HG02571 (cell line): Measurements from ENCODE around the gene CTNNA3.
"Not testable (repeated sequence)": the region's sequence is repeated elsewhere in the genome, so short reads cannot be mapped to it uniquely, and the experiment has no call there.

Source experiments
- ATAC-seq: cut with Tn5 transposase; IDR thresholded peaks from one replicate; pipeline ENCODE4 v1.9.1; 2021; ENCODE audit warnings: mild to moderate bottlenecking, moderate library complexity; ENCODE audit not compliant: unreplicated experiment

CTNNA3 gene

DNA sequence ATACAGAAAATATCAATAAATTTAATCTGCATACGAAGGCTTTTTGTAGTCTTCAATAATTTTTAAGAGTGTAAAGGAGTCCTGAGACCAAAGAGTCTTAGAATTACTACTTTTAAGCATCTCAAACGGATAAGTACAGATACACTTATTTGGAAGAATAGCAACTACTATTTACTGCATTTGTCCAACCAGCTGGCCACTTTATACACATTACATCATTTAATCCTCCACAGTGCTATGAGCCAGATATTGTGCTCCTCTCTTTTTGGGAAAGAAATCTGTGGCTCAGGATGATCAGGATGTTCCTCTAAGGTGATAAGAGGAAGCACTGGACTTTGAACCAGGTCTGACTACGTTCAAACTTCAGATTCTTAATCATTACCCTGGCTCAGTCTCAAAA is 1358.8 kb downstream of the CTNNA3 start:
- no peak for ATAC-seq

DNA sequence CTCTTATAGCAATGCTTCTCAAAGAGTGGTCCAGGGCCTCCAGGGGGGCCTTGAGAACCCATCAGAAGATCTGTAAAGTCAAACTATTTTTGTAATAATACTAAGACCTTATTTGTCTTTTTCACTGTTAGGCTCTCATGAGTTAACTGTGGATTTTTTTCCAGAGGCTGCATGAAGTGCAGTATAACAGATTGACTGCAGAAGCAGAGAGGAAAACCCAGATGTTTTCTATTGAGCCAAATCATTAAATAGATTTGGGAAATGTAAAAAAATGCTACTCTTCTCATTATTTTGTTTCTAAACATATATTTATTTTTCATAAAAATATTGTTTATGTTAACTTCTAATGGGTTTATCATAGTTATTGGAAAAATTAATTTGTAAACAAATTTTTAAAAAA is 1359.2 kb downstream of the CTNNA3 start:
- no peak for ATAC-seq

DNA sequence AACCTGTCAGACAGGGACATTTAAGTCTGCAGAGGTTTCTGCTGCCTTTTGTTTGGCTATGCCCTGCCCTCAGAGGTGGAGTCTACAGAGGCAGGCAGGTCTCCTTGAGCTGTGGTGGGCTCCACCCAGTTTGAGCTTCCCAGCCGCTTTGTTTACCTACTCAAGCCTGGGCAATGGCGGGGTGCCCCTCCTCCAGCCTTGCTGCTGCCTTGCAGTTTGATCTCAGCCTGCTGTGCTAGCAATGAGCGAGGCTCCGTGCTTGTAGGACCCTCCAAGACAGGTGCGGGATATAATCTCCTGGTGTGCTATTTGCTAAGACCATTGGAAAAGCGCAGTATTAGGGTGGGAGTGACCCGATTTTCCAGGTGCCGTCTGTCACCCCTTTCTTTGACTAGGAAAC is 1360.2 kb downstream of the CTNNA3 start:
- ATAC-seq, result not testable (repeated sequence)

DNA sequence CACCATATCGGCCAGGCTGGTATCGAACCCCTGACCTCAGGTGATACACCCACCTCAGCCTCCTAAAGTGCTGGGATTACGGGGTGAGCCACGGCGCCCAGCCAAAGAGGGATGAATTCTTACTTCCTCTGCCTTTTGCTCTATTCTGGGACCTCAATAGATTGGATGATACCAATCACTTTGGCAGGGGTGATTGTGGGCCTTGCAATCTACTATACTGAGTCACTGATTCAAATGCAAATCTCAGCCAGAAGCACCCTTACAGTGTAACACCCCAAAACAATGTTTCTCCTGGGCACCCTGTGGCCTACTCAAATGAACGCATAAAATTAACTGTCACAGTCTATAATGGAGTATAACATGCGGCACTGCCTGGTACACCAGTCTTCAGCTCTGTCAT is 1366.8 kb downstream of the CTNNA3 start:
- no peak for ATAC-seq

DNA sequence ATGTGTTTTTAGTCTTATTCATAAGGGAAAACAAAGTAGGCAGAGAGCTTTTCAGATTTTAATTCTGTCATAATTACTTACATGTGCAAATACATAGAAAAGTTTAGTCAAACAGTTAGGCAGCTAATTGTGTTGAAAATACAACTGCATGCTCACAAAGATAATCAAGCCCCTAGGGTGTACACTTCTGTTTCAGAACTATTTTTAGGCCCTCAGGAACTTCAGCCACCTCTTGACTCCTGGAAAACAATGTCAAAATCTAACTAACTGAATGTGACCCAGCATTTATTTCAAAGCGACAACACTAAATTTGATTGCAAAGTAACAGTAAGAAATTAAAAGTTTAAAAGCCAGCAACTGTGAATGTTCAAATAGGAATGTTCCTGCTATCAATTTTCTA is 1369.1 kb downstream of the CTNNA3 start:
- ATAC-seq, result no peak

DNA sequence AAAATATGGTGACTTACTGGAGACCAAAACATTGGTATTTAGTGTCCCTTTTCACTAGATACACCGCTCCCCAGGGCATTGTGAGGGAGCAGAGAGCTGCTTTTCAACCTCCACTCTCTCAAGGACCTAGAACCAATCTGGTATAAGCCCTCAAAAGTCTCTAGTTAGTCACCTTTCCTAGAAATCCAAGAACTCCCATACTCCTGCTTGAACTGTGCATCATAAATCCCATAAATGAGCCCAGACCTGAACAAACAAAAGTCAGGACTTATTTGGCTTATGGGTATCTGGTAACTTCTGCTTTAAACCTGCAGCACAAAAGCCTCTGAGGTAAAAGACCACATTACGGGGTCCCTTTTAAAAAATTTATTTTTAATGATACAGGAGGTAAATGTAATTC is 1373.2 kb downstream of the CTNNA3 start:
- no peak for ATAC-seq

DNA sequence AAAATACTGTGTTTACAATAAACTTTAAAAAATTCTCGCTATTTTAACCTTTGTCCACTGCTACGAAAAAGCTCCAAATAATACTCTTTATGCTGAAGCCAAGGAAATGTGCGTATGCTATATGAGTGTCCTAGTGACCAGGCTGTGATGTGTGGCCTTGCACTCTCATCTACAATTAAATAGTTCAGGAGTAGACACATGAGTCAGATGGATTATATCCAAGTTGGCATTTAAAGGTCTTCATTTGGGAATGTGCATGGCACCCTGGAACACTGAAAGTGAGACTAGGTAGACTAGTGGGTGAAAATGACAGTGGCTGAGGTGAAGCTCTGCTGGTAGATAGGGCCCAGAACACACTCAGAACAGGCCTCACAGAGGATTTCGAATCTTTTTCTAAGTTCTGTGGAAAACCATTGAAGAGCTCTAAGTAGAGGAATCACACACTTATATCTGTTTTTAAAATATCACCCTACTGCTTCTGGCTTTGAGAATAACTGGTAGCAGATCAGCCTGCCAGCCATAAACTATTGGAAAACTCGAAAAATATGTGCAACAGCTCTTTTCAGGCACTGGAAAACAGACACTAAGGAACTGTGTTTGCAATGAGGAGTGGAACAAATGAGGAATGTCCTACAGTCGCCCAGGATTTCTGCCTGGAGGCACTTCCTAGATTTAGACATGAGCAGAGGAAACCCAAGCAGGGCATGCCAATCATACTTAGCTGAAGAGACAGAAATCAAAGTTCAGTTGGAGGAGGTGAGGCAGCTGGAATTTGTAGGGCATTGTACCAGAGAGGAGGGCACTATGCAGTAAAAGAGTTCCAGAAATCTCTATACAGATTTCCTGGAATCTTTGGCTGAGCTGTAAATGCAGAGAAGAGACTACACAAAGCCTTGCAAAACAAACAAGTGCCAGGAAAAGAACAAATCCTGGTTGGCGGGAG is 1374.0 kb downstream of the CTNNA3 start:
- ATAC-seq, result no peak

DNA sequence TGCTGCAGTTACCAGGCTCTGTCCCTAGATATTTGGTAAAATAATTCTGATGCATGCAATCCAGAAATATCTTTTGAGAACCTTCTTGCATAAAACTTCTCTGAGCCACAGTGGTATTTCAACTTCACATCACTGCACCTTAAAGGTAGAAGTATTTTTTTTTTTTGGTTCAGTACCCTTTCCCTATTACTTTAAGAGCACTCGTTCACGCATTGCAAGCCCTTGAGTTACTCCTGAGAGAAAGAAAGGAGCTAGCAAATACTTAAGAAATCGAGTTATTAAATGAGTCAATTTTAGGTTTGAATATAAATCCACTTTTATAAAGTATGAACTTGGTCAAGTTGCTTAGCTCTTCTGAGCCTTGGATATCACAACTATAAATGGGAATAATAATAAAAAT is 1377.2 kb downstream of the CTNNA3 start:
- ATAC-seq, result no peak

DNA sequence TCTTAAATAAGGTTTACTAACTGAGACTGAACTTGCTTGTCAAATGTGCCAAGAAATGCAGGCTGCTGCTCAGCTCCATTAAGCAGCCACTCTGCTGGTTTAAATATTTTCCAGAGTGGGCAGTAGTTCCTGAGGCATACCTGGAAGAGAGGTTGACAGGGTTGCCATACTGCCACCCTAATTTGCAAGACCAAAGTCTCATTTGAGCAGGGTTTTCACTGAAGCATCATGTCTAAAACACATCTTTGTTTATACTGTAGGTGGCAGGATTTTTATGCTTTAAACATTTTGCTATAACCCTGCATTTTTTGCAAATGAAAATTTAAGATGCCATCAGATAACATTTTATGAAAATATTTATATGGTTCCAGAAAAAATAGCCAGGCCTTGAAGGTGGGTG is 1388.2 kb downstream of the CTNNA3 start:
- no peak for ATAC-seq

DNA sequence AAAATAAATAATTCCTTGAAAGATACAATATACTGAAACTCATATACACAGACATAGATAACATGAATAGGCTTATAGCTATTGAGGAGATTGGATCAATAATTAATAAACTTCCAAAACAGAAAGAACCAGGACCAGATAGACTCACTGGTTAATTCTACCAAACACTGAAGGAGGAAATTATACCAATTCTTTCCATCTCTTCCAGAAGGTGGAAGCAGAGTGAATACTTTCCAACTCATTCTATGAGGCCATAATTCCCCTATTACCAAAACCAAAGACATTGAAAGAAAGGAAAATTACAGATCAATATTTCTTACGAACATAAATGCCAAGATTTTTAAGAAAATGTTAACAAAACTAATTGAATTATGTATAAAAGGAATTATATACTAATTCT is 1394.9 kb downstream of the CTNNA3 start:
- no peak for ATAC-seq

DNA sequence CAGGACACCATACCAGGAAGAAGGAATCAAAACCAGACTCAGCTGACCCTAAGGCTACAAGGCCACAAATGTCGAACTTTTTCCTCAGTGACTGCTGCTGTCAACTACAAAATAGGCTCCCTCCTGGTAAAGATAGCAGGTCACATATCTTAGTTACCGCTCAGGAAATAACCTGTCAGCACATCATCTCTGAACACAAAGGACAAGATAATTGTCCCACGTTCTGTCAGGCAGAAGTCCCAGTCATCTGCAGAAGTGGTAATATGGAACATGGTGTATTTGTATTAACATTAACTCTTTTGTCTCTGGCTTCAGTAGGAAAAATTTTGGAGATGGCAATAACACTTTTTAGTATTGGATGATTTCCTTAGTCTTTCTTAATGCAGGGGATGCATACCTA is 1400.4 kb downstream of the CTNNA3 start:
- no peak for ATAC-seq

DNA sequence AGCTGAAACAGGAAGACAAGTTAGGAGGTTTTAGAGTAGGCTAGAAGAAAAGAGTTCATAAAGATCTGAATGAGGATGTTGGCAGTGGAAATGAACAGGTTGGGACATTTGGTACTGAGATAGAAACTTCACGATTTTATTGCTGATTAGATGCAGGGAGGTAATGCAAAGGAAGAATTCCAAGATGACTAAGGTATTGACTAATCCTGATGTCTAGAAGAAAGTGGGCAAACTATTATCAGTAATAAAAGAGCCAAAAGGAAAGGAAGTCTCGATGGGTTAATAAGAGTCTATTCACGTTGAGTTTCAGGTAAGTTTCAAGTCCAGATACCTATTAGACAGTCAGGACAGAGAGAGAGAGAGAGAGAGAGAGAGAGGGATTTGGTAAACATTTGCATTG is 1401.5 kb downstream of the CTNNA3 start:
- no peak for ATAC-seq

DNA sequence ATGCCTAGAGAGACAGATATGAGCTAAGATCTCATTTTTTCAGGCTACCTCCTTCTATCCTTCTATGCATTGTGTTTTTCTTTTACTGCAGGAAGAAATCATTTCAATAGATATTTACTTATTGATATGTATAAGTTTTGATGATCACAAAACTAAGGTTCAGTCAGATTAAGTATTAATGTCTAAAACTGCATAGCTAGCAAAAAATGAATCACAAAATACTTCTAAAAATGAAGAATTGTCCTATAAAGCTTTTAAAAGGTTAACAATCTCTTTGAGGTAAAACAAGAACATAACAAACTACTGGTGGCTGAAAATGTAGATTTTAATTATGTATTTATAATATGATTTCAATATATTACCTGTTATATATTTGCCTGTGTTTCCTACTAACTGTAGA is 1403.1 kb downstream of the CTNNA3 start:
- no peak for ATAC-seq

DNA sequence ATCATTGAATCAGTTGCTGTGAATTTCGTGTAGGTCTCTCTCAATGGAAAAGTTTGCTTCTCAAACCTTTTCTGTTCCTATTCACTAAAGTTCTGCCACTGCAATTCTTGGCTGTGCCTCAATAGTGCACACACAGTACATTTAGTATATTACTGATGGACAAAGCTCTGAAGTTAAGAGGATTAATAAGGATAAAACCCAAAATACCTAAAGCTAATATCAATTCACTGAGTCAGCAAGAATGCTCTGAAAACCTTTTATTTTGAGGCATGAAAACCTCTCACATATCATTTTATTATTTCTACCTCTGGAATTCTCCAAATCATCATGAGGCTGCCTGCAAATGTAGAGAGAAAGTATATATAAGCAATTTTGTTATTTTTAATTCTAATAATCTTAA is 1403.5 kb downstream of the CTNNA3 start:
- no peak for ATAC-seq

DNA sequence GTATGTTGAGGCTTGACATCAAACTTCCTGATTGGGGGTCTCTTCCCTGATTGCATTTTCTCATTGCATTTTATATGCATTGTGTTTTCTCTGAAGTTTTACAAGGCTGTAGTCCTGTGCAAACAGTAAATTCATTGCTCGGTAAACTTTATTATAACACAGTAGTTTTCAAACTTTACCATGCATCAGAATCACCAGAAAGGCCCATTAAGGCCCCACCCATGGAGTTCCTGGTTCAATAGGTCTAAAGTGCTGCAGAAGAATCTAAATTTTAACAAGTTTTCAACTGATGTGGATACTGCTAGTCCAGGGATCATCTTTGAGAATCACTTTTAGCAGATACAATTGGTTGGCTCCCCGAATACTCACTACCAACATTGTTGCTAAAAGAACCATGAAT is 1404.9 kb downstream of the CTNNA3 start:
- no peak for ATAC-seq

DNA sequence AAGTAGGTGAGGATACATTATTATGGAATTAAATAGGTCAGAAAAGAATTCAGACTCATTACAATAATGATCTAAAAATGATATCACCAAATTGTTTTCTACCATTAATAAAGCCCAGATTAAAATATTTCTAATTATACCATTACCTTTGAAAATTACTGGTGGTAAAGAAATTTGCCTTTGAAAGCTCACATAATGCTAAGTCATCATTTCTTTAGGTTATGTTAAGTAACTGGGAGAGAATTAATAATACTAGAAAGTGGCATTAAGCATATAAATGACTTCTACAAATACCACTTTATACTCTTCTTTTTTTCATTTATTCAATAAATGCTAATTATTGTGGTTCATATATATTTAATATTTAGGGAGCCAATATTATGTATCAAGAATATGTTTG is 1411.4 kb downstream of the CTNNA3 start:
- ATAC-seq, result no peak

DNA sequence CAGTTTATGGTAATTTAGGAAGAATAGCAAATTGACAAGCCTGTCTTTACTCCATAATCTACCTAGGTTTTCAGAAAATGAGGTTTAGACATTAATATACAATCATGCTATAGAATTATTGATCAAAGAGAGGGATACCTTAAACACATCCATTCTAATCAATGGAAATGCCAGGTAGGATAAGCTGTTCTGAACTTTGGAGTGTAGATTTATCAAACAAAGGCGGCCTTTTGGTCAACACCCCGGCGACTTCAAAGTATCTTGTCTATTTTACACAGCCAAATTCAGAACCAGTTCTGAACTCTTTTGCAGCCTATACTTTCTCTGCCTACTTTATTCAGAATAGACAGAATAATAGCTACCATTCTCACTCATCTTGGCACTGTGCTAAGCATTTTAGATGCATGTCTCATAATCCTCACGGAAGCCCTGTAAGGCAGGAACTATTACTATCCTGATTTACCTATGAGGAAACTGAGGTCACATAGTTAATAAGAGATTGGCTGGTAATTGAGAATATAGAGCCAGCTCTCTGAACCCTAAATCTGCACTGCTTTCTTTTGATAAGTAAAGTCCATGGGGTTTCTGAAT is 1412.0 kb downstream of the CTNNA3 start:
- no peak for ATAC-seq

DNA sequence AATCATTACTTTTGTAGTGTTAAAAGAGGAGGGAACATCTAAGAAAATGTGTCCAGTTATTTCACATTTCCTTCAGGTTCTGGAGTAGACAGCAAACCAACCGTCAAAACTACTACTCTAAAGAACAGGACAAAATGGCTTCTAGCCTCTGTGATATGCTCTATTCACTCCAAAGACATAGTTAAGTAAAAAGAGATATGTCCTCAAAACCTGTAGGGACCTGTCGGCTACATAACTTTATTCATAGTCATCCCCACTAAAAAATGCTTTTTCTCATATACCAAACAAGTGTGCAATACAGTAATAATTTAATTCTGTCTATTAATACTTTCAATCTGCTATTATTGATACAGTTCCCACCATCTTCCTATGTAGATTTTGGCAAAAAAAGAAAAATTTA is 1412.9 kb downstream of the CTNNA3 start:
- ATAC-seq, result no peak

DNA sequence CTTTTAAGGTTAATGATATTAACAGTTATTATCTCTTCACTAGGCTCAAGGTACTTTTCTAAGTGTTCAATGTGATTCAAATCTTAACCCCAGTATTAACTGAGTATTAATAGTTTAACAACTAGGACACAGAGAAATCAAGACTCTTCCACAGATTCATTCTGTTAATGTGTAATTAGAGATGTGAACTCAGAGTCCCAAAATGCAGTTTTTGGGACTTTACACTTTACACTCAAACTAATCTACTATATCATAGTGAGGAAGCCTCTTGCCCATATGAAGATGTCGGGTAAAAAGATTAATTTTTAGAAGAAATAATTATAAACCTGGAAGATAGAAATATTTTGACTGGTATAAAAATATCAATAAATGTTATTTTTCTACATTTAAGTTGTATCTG is 1414.7 kb downstream of the CTNNA3 start:
- ATAC-seq, result no peak

DNA sequence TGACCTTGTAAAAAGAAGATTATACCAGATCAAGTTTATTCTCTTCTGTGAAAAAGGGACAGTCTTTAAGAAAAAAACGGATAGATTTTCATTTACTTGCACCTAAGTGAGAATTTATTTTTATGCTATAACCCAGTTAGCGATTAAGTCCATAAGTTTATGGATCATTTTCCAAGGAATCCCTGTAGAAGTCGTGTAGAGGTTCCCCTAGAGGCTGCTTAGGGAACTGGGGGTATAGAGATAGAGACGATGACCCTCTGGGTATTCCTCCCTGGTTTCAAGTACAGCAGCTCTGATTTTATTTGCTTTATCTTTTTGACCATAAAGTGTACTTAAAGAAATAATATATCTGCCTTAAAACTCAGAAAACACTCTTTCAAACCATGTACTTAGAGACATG is 1418.5 kb downstream of the CTNNA3 start:
- ATAC-seq, result no peak

DNA sequence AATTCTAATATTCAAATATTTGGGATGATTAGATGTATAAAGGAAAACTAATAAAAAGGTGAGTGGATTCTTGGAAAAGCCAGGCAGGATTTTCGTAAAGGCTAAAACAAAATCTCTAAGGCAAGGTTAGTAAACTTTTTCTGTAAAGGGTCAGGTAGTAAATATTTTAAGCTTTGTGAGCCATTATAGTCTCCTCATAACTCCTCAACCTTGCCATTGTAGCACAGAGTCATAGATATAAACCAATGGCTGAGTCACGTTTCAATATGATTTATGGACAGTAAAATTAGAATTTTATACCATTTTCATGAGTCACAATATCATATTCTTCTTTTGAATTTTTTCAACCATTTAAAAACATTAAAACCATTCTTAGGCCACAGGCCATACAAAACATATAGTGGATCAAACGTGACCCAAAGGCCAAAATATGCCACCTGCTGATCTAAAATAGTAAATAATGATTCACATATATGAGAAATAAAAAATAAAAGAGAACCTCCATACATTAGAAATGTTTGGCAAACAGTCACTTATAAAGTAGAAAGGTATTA is 1422.0 kb downstream of the CTNNA3 start:
- ATAC-seq, result no peak

DNA sequence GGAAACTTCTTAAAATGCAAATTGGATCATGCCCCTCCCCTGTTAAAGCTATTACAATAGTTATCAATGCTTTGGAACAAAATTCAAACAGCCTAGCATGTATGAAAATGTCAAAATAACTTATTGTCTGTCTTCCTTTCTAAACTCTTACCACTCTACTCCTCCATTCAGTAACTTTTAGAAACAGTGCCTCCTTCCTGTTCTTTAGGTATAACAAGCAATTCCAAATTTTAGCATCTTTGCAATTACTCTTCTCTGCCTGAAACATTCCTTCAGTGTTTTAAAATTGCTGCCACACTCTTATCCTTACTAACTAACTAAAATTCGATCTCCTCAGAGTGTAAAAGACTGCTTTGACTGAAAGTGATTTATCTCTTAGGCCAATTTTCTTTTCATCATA is 1430.6 kb downstream of the CTNNA3 start:
- ATAC-seq, result no peak
